KBM-7 (cell line): ENCODE measurements around the gene MAL.

Source experiments
- DNase-seq: peaks from one replicate; pipeline ENCODE4 v3.0.0-alpha.2; 2015
- in situ Hi-C: fragments of 300-500 bp; cut with MboI; formaldehyde crosslinking; loops from 2 replicates; pipeline ENCODE4 v1.14.3; 2020; ENCODE audit warnings: low sequenced_read_pairs, low pct_unique_long_range_greater_than_20kb, mixed read lengths

MAL gene

GRCh38 chr2:95042472-95043271, 17.2 kb downstream of the MAL start:
- DNase-seq, result no peak
- in situ Hi-C loops, result no loop called here

- no peak for DNase-seq
Observed at GRCh38 chr2:95043300-95044093, 18.0 kb downstream of the MAL start.

GRCh38 chr2:95044601-95045000, 19.1 kb downstream of the MAL start:
- in situ Hi-C loops, result no loop called here
- DNase-seq, result no peak

More at GRCh38 chr2:95043300-95044093, 18.0 kb downstream of the MAL start:
- in situ Hi-C loops, result no loop called here

- in situ Hi-C loops, result no loop called here
Observed at GRCh38 chr2:95046371-95047112, 21.0 kb downstream of the MAL start.

GRCh38 chr2:95047629-95048510, 22.4 kb downstream of the MAL start:
- in situ Hi-C loops, result no loop called here

More at GRCh38 chr2:95046371-95047112, 21.0 kb downstream of the MAL start:
- no peak for DNase-seq

GRCh38 chr2:95048825-95049682, 23.5 kb downstream of the MAL start:
- in situ Hi-C loops, result no loop called here

More at GRCh38 chr2:95047629-95048510, 22.4 kb downstream of the MAL start:
- no peak for DNase-seq

GRCh38 chr2:95049683-95049955, 24.1 kb downstream of the MAL start:
- in situ Hi-C loops, result no loop called here
- no peak for DNase-seq

More at GRCh38 chr2:95048825-95049682, 23.5 kb downstream of the MAL start:
- DNase-seq, result no peak

- in situ Hi-C loops, result no loop called here
Observed at GRCh38 chr2:95049961-95050360, 24.5 kb downstream of the MAL start.

GRCh38 chr2:95050385-95051300, 25.1 kb downstream of the MAL start:
- in situ Hi-C loops, result no loop called here
- DNase-seq, result no peak

More at GRCh38 chr2:95049961-95050360, 24.5 kb downstream of the MAL start:
- no peak for DNase-seq

- in situ Hi-C loops, result no loop called here
Observed at GRCh38 chr2:95051626-95052025, 26.1 kb downstream of the MAL start.

GRCh38 chr2:95052307-95052706, 26.8 kb downstream of the MAL start:
- in situ Hi-C loops, result no loop called here
- DNase-seq, result no peak

More at GRCh38 chr2:95051626-95052025, 26.1 kb downstream of the MAL start:
- no peak for DNase-seq

- DNase-seq, result no peak
- in situ Hi-C loops, result no loop called here
Observed at GRCh38 chr2:95052804-95053479, 27.4 kb downstream of the MAL start.

GRCh38 chr2:95053543-95053942, 28.0 kb downstream of the MAL start:
- DNase-seq, result no peak
- in situ Hi-C loops, result no loop called here

- in situ Hi-C loops, result no loop called here
- DNase-seq, result no peak
Observed at GRCh38 chr2:95054016-95054415, 28.5 kb downstream of the MAL start.

GRCh38 chr2:95055262-95055661, 29.8 kb downstream of the MAL start:
- DNase-seq, result no peak
- in situ Hi-C loops, result no loop called here

GRCh38 chr2:95056044-95056443, 30.5 kb downstream of the MAL start:
- in situ Hi-C loops, result no loop called here
- DNase-seq, result no peak
